ENCODE data around the gene BRI3.

Gene BRI3

GRCh38 chr7:98341106-98341505, 59.6 kb downstream of the BRI3 start:
- DNase-seq (ENCODE audit: low read depth in 2 of 3, low spot score in 1 of 3), result no peak

Data from stimulated activated CD4-positive, alpha-beta T cell treated with anti-CD3 and anti-CD28 coated beads, Interleukin-12 subunit alpha, Interleukin-12 subunit beta, amount 100 ng/mL, for 48 hours (primary cell).